ENCODE results near the gene NMT1. TPM values are rescaled to one million over a fixed set of nuclear protein-coding genes. Genes with fewer than 3 reads are reported as not detected.

NMT1 gene
- total RNA-seq, 4 donors from 2014 or later: 60.7 to 127 (median 71.5) TPM

DNA sequence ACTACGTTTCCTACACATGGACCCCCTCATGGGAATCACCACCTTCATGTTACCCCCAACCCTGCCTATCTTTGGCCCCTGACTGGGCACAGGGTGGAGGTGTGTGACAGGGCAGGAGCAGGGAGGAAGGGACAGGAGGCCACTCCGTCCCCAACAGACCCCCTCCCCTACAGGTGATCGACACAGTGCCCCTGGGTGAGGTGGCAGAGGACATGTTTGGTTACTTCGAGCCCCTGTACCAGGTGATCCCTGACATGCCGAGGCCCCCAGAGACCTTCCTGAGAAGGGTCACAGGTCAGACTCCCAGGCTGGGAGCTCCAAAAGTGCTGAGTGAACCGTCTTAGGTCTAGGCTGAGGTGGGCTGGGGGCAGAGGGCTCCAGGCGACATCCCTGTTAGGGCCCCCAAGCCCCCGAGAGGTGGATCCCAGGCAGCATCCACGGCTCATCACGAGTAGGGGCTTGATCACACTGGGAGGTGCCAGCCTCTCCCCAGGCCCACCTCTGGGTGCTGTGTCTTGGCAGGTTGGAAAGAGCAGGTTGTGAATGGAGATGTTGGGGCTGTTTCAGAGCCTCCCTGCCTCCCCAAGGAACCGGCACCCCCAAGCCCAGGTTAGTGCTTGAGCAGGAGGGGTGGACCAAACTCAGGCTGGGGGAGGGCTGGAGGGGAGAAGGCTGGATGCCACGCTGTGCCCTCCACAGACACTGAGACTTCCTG, 75.9 kb downstream of the NMT1 start:
- H3K36me3 ChIP-seq: no peaks in the 10 kb centered on the region
- DNase-seq (no peak), ATAC-seq (no peak)
- in situ Hi-C loops (cut with MboI; ENCODE audit: low sequenced_read_pairs in 4 of 4): loop anchor here in 3 of 4 donors (5.0 to 25.0 kb wide), 4 partner anchors 58 to 225 kb away; partner anchors contain the start of gene GFAP (in 2 of the 3)
- no peaks in the 10 kb centered on the region for H3K9me3 ChIP-seq
- no peaks in the 10 kb centered on the region for H3K27me3 ChIP-seq
- peaks cover 11 to 15% of the 10 kb centered on the region in 2 donors for H3K4me1 ChIP-seq
- H3K27ac ChIP-seq: no peak overlapping the region
- TF ChIP-seq CTCF (IDR thresholded peaks at IDR 0.05 in 4 of 5, conservative IDR thresholded peaks at IDR 0.05 in 1 of 5): no peak
- TF ChIP-seq POLR2A (IDR thresholded peaks at IDR 0.05): no peak
- H3K4me3 ChIP-seq: no peak overlapping the region
- intact Hi-C loops (cut with DNase I; ENCODE audit: low total_unique reads): no loop called here

DNA sequence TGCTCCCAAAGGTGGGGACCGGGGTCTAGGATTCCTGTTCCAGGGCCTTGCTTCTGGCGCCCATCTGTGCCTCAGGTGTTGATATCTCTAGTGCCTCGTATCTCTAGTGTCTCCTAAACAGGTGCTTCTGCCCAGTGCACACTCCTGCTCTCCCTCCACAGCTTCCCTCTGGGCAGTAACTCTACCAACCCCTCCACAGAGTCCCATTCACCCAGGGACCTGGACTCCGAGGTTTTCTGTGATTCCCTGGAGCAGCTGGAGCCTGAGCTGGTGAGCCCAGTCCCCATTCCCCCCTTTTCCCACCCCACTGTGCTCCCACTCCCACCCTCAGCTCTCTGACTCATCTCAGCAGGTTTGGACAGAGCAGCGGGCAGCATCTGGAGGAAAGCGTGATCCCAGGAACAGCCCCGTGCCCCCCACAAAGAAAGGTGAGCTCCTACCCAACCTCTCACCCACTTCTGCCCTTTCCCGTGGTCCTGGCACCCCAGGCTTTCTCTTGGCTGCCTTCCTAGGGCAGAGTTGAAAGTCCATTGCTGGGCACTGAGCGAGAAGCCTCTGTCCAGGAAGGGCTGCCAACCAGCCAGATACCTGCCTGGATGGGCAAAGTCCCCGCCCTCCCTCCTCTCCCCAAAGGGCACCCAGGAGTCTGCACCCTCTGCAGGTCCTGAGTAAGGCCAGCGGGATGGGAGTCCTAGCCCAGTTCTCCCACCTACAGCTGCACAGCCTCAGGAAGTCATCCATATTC, 76.6 kb downstream of the NMT1 start:
- peaks cover 11 to 12% of the 10 kb centered on the region in 2 donors for H3K4me1 ChIP-seq
- no peaks in the 10 kb centered on the region for H3K9me3 ChIP-seq
- no peaks in the 10 kb centered on the region for H3K36me3 ChIP-seq
- H3K4me3 ChIP-seq: no peak overlapping the region
- intact Hi-C loops (cut with DNase I; ENCODE audit: low total_unique reads) (no loop called here), in situ Hi-C loops (cut with MboI; ENCODE audit: low sequenced_read_pairs in 4 of 4) (loop anchor here in 3 of 4 donors (5.0 to 25.0 kb wide), 4 partner anchors 57 to 225 kb away; partner anchors contain the start of gene GFAP (in 2 of the 3))
- no peak for ATAC-seq
- no peak for TF ChIP-seq CTCF (IDR thresholded peaks at IDR 0.05 in 4 of 5, conservative IDR thresholded peaks at IDR 0.05 in 1 of 5)
- TF ChIP-seq POLR2A (IDR thresholded peaks at IDR 0.05): no peak
- no peak overlapping the region for H3K27ac ChIP-seq
- no peaks in the 10 kb centered on the region for H3K27me3 ChIP-seq
- DNase-seq: no peak

GRCh38 chr17:45138911-45139532, 77.9 kb downstream of the NMT1 start:
- intact Hi-C loops (cut with DNase I; ENCODE audit: low total_unique reads): no loop called here
- ATAC-seq (no peak), DNase-seq (no peak)

DNA sequence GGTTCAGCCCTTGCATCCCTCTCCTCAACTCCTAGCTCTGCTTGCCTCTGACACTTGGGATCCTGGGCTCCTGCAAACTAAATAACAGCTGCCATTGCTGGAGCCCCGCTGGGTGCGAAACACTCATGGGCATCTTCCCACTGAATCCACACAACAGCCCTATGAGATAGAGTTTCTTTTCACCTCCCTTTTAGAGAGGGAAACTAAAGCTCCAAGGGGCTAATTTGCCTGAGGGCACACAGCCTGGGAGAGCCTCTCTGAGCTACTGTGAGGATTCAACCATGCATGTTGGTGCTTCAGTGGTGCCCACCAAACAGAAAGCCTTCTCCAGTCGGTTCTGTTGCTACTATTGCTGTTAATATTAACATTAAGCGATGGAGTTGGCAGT, 78.4 kb downstream of the NMT1 start:
- intact Hi-C loops (cut with DNase I; ENCODE audit: low total_unique reads) (no loop called here), in situ Hi-C loops (cut with MboI; ENCODE audit: low sequenced_read_pairs in 4 of 4) (loop anchor here in 3 of 4 donors (5.0 to 25.0 kb wide), 4 partner anchors 55 to 227 kb away; partner anchors contain the start of gene GFAP (in 2 of the 3))
- H3K9me3 ChIP-seq: no peaks in the 10 kb centered on the region
- ATAC-seq (no peak), DNase-seq (no peak)
- no peaks in the 10 kb centered on the region for H3K36me3 ChIP-seq
- H3K4me1 ChIP-seq: peaks cover 16% of the 10 kb centered on the region in 2 donors
- H3K27ac ChIP-seq: no peak overlapping the region
- H3K4me3 ChIP-seq: no peak overlapping the region
- no peaks in the 10 kb centered on the region for H3K27me3 ChIP-seq
- TF ChIP-seq CTCF (IDR thresholded peaks at IDR 0.05 in 4 of 5, conservative IDR thresholded peaks at IDR 0.05 in 1 of 5) (no peak), POLR2A (IDR thresholded peaks at IDR 0.05) (no peak)

More at GRCh38 chr17:45138911-45139532, 77.9 kb downstream of the NMT1 start:
- TF ChIP-seq POLR2A (IDR thresholded peaks at IDR 0.05) (no peak), CTCF (IDR thresholded peaks at IDR 0.05 in 4 of 5, conservative IDR thresholded peaks at IDR 0.05 in 1 of 5) (no peak)
- H3K4me1 ChIP-seq: peaks cover 14 to 16% of the 10 kb centered on the region in 2 donors
- H3K36me3 ChIP-seq: no peaks in the 10 kb centered on the region
- no peak overlapping the region for H3K4me3 ChIP-seq
- H3K27me3 ChIP-seq: no peaks in the 10 kb centered on the region
- H3K9me3 ChIP-seq: no peaks in the 10 kb centered on the region
- in situ Hi-C loops (cut with MboI; ENCODE audit: low sequenced_read_pairs in 4 of 4): loop anchor here in 3 of 4 donors (5.0 to 25.0 kb wide), 4 partner anchors 56 to 227 kb away; partner anchors contain the start of gene GFAP (in 2 of the 3)
- H3K27ac ChIP-seq: no peak overlapping the region

Measured in gastrocnemius medialis (tissue), 4 donors.